ENCODE data around the gene FGD1.

FGD1 gene

DNA sequence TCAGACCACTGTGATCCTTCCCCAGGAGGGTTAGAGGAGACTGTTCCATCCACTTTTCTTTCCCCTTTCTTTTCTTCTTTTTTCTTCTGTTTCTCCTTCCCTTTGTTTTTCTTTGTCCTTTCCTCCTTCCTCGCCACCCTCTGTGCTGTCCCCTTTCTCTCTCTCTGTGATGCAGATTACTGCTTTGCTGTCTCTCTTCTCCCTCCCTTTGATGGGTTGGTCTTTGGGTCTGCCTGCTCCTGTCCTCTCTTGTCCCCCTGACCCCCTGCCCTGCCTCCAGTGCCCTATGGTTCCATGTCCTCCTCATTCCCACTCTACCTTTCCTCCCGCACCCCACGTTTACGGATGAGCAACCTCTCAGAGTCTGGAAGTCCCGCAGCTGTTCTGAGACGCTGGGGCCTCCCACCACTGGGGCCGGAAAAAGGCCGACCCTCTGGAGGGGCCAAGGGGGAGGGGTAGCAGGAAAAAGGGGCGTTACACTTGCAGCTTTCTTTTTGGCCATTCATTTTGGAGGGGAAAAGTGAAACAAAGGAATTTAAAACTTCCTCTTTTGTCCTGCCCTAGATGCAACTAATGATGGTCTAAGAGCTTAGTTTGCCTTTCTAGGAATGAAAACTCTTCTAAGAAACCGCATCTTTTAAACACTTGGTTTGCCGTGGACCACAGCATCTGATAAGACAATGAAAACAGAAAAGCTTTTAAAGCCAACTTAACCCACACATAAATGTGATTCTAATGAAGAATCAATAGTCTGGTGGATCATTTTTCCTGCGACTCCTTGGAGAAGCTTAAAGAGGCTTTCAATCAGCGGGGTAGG is 80.3 kb downstream of the FGD1 start:
- Histone ChIP-seq H3K27ac (ENCODE audit: low read depth, low read length) (no peak overlapping the region), H3K27me3 (ENCODE audit: control insufficient read depth, insufficient read depth, low read length) (peaks cover 4% of the 10 kb centered on the region), H3K9ac (ENCODE audit: low read length) (no peak overlapping the region), H3K36me3 (ENCODE audit: control insufficient read depth, insufficient read depth, low read length) (no peaks in the 10 kb centered on the region), H3K4me3 (ENCODE audit: low read length) (no peak overlapping the region), H3K4me1 (ENCODE audit: control insufficient read depth, insufficient read depth, low read length) (no peaks in the 10 kb centered on the region)

DNA sequence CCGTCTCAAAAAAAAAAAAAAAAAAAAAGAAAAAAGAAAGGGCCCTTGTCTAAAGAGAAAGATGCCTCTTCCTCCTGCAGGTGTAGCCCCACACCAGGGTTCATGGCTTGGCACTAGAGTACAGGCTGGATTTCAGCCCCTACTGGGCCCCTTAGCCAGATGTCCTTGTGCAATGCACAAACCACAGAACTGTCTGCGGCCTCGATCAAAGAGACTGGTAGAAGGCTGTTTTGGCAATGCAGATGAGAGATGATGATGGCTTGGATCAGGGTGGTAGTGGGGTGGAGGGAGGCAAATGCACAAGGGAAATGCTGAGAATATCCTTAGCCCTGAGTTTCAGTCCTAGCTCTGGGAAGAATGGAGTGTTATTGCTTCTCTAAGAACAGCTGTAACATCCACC is 82.3 kb downstream of the FGD1 start:
- H3K27ac ChIP-seq (ENCODE audit: low read depth, low read length), result no peak overlapping the region
- H3K27me3 ChIP-seq (ENCODE audit: control insufficient read depth, insufficient read depth, low read length), result peaks cover 4% of the 10 kb centered on the region
- no peak overlapping the region for H3K9ac ChIP-seq (ENCODE audit: low read length)
- no peak overlapping the region for H3K4me3 ChIP-seq (ENCODE audit: low read length)
- no peaks in the 10 kb centered on the region for H3K4me1 ChIP-seq (ENCODE audit: control insufficient read depth, insufficient read depth, low read length)
- H3K36me3 ChIP-seq (ENCODE audit: control insufficient read depth, insufficient read depth, low read length), result no peaks in the 10 kb centered on the region

- no peak overlapping the region for H3K9ac ChIP-seq (ENCODE audit: low read length)
- peaks cover 4% of the 10 kb centered on the region for H3K27me3 ChIP-seq (ENCODE audit: control insufficient read depth, insufficient read depth, low read length)
- H3K4me3 ChIP-seq (ENCODE audit: low read length), result no peak overlapping the region
- no peaks in the 10 kb centered on the region for H3K4me1 ChIP-seq (ENCODE audit: control insufficient read depth, insufficient read depth, low read length)
- no peaks in the 10 kb centered on the region for H3K36me3 ChIP-seq (ENCODE audit: control insufficient read depth, insufficient read depth, low read length)
- no peak overlapping the region for H3K27ac ChIP-seq (ENCODE audit: low read depth, low read length)
Observed at GRCh38 chrX:54411732-54412131, 84.3 kb downstream of the FGD1 start.

- H3K9ac ChIP-seq (ENCODE audit: low read length), result no peak overlapping the region
- H3K4me1 ChIP-seq (ENCODE audit: control insufficient read depth, insufficient read depth, low read length), result no peaks in the 10 kb centered on the region
- H3K27ac ChIP-seq (ENCODE audit: low read depth, low read length), result no peak overlapping the region
- no peaks in the 10 kb centered on the region for H3K27me3 ChIP-seq (ENCODE audit: control insufficient read depth, insufficient read depth, low read length)
- H3K4me3 ChIP-seq (ENCODE audit: low read length), result no peak overlapping the region
- H3K36me3 ChIP-seq (ENCODE audit: control insufficient read depth, insufficient read depth, low read length), result no peaks in the 10 kb centered on the region
Observed at GRCh38 chrX:54407266-54407665, 88.8 kb downstream of the FGD1 start.

DNA sequence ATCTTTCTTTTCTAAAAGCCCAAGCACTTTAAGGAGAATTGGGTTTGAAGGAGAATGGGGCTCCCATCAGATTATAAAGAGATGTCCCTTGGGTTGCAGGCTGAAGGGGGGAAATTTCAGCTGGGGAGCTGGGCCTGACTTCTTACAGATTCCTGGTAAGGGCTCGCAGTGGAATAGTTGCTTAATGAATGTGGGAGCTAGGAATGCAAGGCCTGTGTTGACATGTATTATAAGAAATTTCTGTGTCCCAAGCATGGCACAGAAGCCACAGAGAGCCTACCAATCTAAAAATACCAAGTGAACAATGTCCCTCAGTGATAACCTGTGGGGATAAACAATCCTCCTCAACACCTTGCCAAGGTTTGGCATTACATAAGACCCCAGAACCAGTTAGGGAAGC is 98.9 kb downstream of the FGD1 start:
- H3K4me3 ChIP-seq (ENCODE audit: low read length), result no peak overlapping the region
- no peaks in the 10 kb centered on the region for H3K27me3 ChIP-seq (ENCODE audit: control insufficient read depth, insufficient read depth, low read length)

More for the DNA sequence above, 98.9 kb downstream of the FGD1 start:
- no peak overlapping the region for H3K27ac ChIP-seq (ENCODE audit: low read depth, low read length)
- no peak overlapping the region for H3K9ac ChIP-seq (ENCODE audit: low read length)
- no peaks in the 10 kb centered on the region for H3K36me3 ChIP-seq (ENCODE audit: control insufficient read depth, insufficient read depth, low read length)
- H3K4me1 ChIP-seq (ENCODE audit: control insufficient read depth, insufficient read depth, low read length), result no peaks in the 10 kb centered on the region

Measured in rectal smooth muscle tissue (tissue), 1 donor.